ENCODE data around the gene PSMD4.

Gene PSMD4

DNA sequence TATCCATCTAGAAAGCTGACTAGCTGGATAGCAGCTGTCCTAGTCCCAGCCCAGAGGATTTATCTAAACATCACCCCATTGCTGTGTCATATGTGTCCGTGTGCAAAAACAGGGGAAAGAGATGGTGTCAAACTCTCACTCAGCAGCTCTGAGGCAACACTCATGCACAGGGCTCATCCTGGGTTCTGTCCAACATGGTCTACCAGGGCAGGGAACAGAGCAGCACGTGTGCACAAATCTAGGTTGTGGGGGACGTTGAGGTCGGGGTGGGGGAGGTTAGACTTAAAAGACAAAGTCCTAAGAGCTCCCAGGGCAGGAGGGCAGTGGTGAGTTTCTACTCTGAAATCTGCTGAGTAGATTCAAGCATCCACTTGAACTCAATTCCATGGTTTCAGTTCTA lies 56.5 kb downstream of the PSMD4 start:
- no peak for FAIRE-seq

DNA sequence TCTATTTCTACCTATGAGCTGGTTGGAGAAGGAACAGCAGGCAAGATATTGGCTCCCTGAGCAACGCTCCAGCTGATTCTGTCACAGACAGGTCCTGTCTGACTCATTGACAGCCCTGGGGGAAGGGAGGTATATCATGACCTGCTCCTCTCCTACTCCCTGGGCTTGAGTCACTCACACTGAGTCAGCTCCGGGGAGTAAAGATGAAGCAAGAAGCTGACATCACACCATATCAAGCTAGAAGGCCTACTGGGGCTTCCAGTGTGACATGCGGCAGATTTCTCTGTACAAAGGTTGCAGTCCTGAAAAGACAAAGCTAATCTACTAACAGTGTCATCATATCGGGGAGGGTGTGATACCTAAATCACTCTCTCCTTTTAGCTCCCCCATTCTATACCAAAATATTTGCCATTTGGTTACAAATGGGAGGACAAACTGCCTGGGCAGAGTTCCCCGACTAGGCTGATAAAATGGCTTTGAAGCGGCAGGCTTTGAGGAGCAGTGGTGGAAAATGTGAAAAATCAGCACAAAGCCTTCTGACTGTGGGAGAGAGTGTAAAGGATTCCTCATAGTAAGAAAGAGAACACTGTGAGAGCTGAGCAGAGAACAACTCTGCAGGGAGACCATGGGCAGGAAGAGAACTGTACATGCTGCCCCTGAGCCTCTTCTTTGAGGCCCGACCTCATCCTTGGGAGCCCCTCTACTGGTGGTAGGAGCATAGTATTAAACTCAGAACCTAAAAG lies 57.2 kb downstream of the PSMD4 start:
- no peak for FAIRE-seq

DNA sequence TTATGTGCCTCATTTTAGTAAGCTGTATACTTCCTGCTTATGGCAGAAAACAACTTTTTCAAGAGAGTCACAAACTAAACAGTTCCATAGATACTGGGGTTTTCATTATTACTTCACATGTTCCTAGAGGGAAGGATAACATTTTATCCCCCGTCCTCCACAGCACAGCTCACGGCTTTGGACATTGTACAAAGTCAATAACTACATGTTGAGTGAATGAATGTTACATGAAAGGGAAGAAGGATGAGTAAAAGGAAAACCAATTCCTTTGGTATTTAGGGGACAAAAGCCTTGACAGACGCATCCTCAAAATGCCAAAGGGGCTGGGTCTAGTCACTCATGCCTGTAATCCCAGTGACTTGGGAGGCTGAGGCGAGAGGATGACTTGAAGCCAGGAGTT lies 57.9 kb downstream of the PSMD4 start:
- FAIRE-seq: no peak

DNA sequence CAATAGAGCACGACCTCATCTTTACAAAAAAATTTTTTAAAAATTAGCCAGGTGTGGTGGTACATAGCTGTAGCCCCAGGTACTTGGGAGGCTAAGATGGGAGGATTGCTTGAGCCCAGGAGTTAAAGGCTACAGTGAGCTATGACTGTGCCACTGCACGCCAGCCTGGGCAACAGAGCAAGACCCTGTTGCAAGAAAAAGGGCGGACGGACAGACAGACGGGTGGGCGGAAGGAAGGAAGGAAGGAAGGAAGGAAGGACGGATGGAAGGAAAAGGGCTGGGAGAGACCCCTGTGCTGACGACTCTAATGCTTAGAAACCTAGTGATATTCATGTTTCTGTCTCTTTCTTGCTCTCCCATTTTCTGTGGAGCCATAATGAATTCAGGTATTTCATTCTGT lies 58.3 kb downstream of the PSMD4 start:
- no peak for FAIRE-seq

DNA sequence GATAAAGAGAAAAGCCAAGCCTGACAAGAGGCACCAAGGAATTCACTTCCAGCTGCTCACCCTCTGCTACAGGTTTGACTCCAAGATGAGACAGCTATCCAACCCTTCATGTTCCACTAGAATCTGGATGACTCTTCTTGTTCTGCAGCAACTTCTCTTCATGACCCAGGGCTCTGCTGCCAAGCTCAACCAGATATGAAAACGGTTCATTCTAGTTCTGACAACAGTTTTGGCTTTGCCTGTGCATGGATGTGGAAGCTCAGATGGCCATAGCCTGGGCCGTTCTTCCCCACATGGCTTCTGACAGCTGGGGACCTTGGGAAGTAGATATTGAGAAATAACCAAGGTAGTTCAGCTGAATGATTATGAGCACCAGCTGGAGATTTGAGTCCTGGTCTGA lies 59.0 kb downstream of the PSMD4 start:
- no peak for FAIRE-seq

GRCh38 chr1:151314137-151314875 lies 59.8 kb downstream of the PSMD4 start:
- no peak for FAIRE-seq

DNA sequence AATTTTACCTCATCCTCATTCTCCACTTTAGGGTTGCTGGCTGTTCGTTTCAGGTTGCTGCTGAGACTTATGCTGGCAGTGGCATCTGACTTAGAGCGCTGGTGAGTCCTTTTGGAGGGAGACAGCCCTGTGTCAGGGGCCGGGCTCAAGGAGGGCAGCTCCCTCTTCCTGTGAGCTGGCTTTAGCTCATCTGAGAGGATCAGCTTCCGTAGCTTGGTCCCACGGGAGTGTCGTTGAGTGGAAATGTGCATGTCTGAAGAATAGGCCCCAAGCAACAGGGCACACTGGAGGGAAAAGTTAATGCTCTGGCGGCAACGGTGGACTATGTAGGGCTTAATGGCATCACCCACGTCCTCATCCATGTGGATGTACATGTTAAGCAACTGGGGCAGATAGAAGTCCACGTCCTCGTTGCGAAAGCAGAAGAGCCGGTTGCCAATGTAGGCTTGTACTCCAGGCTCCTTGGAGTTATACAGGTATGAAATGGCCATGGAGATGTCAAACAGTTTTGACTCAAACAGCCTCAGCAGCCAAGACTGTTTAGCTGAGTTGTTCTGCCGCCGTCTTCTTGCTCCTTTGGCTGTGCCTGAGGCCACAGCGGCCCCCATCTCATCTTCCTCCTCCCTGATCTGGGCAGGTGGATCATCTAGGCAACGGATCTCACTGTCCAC lies 61.2 kb downstream of the PSMD4 start:
- no peak for FAIRE-seq

Measured in G401.6 (cell line).